IMR-90 (cell line): ENCODE results near the gene CACNA1G. TPM values are rescaled to one million over a fixed set of nuclear protein-coding genes. Genes with fewer than 3 reads are reported as not detected.

Experiments used
- ATAC-seq: fragments of 200-7000 bp; cut with Tn5 transposase; 2 replicates; pipeline ENCODE4 v1.9.1; 2020; ENCODE audit warnings: low read depth, mild to moderate bottlenecking, moderate library complexity
- BruUV-seq: library from RNA; stranded (reverse); fragments of 400-500 nt; replicated peaks from 2 replicates; lab custom pipeline; 2021; lab: Mats Ljungman, UMichigan
- CTCF ChIA-PET: fragments of 300-600 bp; formaldehyde crosslinking; extraction: SDS; loops from one replicate; lab custom pipeline; 2021; ENCODE audit warnings: antibody characterized with exemption; lab: Yijun Ruan, JAX
- POLR2A ChIA-PET: fragments of 300-600 bp; sonication (Branson Sonifier 250); formaldehyde crosslinking; loops from one replicate; lab custom pipeline; 2022; ENCODE audit warnings: antibody characterized with exemption; ENCODE audit not compliant: unreplicated experiment; lab: Charles Lee
- DNase-seq: peaks from one replicate; pipeline ENCODE4 v3.0.0; 2013
- H2AFZ ChIP-seq: replicated peaks from 2 replicates; pipeline ENCODE3; 2013; ENCODE audit warnings: low read length, mild to moderate bottlenecking; ENCODE audit not compliant: poor library complexity
- H2AK5ac ChIP-seq: 2 replicates; pipeline ENCODE4 v1.6.1; 2013; ENCODE audit warnings: low read depth, low read length, inconsistent platforms
- H2AK9ac ChIP-seq: replicated peaks from 2 replicates; pipeline ENCODE3; 2013; ENCODE audit warnings: mild to moderate bottlenecking, low read depth, low read length, moderate library complexity; ENCODE audit not compliant: poor library complexity
- H2BK120ac ChIP-seq: 2 replicates; pipeline ENCODE4 v1.6.1; 2013; ENCODE audit warnings: low read depth, low read length, inconsistent platforms
- H2BK15ac ChIP-seq: 3 replicates; pipeline ENCODE4 v1.6.1; 2013; ENCODE audit warnings: low read depth, low read length, inconsistent platforms
- H2BK20ac ChIP-seq: 2 replicates; pipeline ENCODE4 v1.6.1; 2013; ENCODE audit warnings: low read depth, mild to moderate bottlenecking, inconsistent platforms, low read length, moderate library complexity
- H2BK5ac ChIP-seq: 2 replicates; pipeline ENCODE4 v1.6.1; 2013; ENCODE audit warnings: mild to moderate bottlenecking, low read depth, low read length, inconsistent platforms; ENCODE audit not compliant: poor library complexity, severe bottlenecking
- H3K14ac ChIP-seq: replicated peaks from 2 replicates; pipeline ENCODE4 v1.6.1; 2013; ENCODE audit warnings: low read depth, low read length, inconsistent platforms
- H3K18ac ChIP-seq: 2 replicates; pipeline ENCODE4 v1.6.1; 2013; ENCODE audit warnings: low read depth, low read length, control low read depth
- H3K23ac ChIP-seq: 2 replicates; pipeline ENCODE4 v1.6.1; 2013; ENCODE audit warnings: low read depth, low read length, inconsistent platforms
- H3K27ac ChIP-seq: 2 replicates; pipeline ENCODE4 v1.5.1; 2013; ENCODE audit warnings: mild to moderate bottlenecking, control low read depth, low read length; ENCODE audit not compliant: insufficient read depth
- H3K27me3 ChIP-seq: 2 replicates; pipeline ENCODE4 v1.6.1; 2013; ENCODE audit warnings: low read length; ENCODE audit not compliant: control insufficient read depth, insufficient read depth
- H3K36me3 ChIP-seq: 2 replicates; pipeline ENCODE4 v1.6.1; 2013; ENCODE audit warnings: low read length, mixed read lengths; ENCODE audit not compliant: control insufficient read depth, insufficient read depth
- H3K4ac ChIP-seq: 2 replicates; pipeline ENCODE4 v1.6.1; 2013; ENCODE audit warnings: low read depth, low read length, inconsistent platforms
- H3K4me1 ChIP-seq: 2 replicates; pipeline ENCODE4 v1.6.1; 2013; ENCODE audit warnings: low read length, mixed read lengths; ENCODE audit not compliant: control insufficient read depth, insufficient read depth
- H3K4me2 ChIP-seq: 2 replicates; pipeline ENCODE4 v1.6.1; 2013; ENCODE audit warnings: low read depth, mild to moderate bottlenecking, control low read depth, low read length, moderate library complexity
- H3K4me3 ChIP-seq: 2 replicates; pipeline ENCODE4 v1.5.1; 2013; ENCODE audit warnings: low read depth, mild to moderate bottlenecking, control low read depth, low read length, moderate library complexity; ENCODE audit not compliant: insufficient read depth
- H3K56ac ChIP-seq: 2 replicates; pipeline ENCODE4 v1.6.1; 2013; ENCODE audit warnings: low read length, inconsistent platforms; ENCODE audit not compliant: insufficient read depth; ENCODE audit errors: extremely low read depth
- H3K79me1 ChIP-seq, 2 experiments: 2 replicates each; pipeline ENCODE4 v1.6.1; 2013; ENCODE audit warnings: low read length in 2 of 2, inconsistent platforms in 1 of 2, low read depth in 1 of 2
- H3K9ac ChIP-seq: 2 replicates; pipeline ENCODE4 v1.6.1; 2013; ENCODE audit warnings: low read depth, low read length, control low read depth
- H3K9me1 ChIP-seq: 2 replicates; pipeline ENCODE4 v1.6.1; 2013; ENCODE audit warnings: low read length, inconsistent platforms; ENCODE audit not compliant: insufficient read depth
- H3K9me3 ChIP-seq: 2 replicates; pipeline ENCODE4 v1.6.1; 2013; ENCODE audit warnings: low read length; ENCODE audit not compliant: control insufficient read depth, insufficient read depth
- H4K20me1 ChIP-seq: 2 replicates; pipeline ENCODE4 v1.6.1; 2013; ENCODE audit warnings: low read length, inconsistent platforms; ENCODE audit not compliant: insufficient read depth
- H4K5ac ChIP-seq: 2 replicates; pipeline ENCODE4 v1.6.1; 2013; ENCODE audit warnings: mild to moderate bottlenecking, low read depth, low read length, control low read depth
- H4K8ac ChIP-seq, 2 experiments: 2 replicates each; pipeline ENCODE4 v1.6.1; 2013; ENCODE audit warnings: low read depth in 2 of 2, low read length in 2 of 2, control low read depth in 1 of 2, inconsistent platforms in 1 of 2
- H4K91ac ChIP-seq: 2 replicates; pipeline ENCODE4 v1.6.1; 2013; ENCODE audit warnings: low read depth, low read length, inconsistent platforms; ENCODE audit not compliant: insufficient read depth
- BHLHE40 ChIP-seq: fragments of 150-350 bp; IDR thresholded peaks from 2 replicates; pipeline ENCODE4 v1.6.1; 2016; ENCODE audit warnings: mild to moderate bottlenecking, low read depth, low read length
- CEBPB ChIP-seq: IDR thresholded peaks from 2 replicates; pipeline ENCODE4 v1.6.1; 2012; ENCODE audit warnings: low read depth, low read length, improper control_type of control experiment
- CHD1 ChIP-seq: IDR thresholded peaks from 2 replicates; pipeline ENCODE4 v1.6.1; 2012; ENCODE audit warnings: low read depth, low read length, improper control_type of control experiment
- FOS ChIP-seq: fragments of 150-350 bp; IDR thresholded peaks from 2 replicates; pipeline ENCODE4 v1.6.1; 2016; ENCODE audit warnings: low read depth, low read length
- MAFK ChIP-seq: IDR thresholded peaks from 2 replicates; pipeline ENCODE4 v1.6.1; 2012; ENCODE audit warnings: low read depth, low read length, improper control_type of control experiment
- MAZ ChIP-seq: IDR thresholded peaks from 2 replicates; pipeline ENCODE4 v1.6.1; 2012; ENCODE audit warnings: low read depth, mild to moderate bottlenecking, low read length, improper control_type of control experiment, moderate library complexity, borderline replicate concordance
- MXI1 ChIP-seq: IDR thresholded peaks from 2 replicates; pipeline ENCODE4 v1.6.1; 2012; ENCODE audit warnings: low read depth, mild to moderate bottlenecking, low read length, moderate library complexity, borderline replicate concordance
- NFE2L2 ChIP-seq: fragments of 150-350 bp; IDR thresholded peaks from 2 replicates; pipeline ENCODE4 v1.6.1; 2016; ENCODE audit warnings: low read depth, mild to moderate bottlenecking, low read length
- POLR2A ChIP-seq: IDR thresholded peaks from 2 replicates; pipeline ENCODE4 v1.6.1; 2012; ENCODE audit warnings: mild to moderate bottlenecking, low read depth, low read length
- RAD21 ChIP-seq: IDR thresholded peaks from 2 replicates; pipeline ENCODE4 v1.6.1; 2012; ENCODE audit warnings: low read length, improper control_type of control experiment
- RCOR1 ChIP-seq: IDR thresholded peaks from 2 replicates; pipeline ENCODE4 v1.6.1; 2012; ENCODE audit warnings: mild to moderate bottlenecking, low read length, improper control_type of control experiment; ENCODE audit not compliant: insufficient replicate concordance
- RFX5 ChIP-seq: IDR thresholded peaks from 2 replicates; pipeline ENCODE4 v1.8.0; 2012; ENCODE audit warnings: low read depth, mild to moderate bottlenecking, low read length, moderate library complexity
- SMC3 ChIP-seq: fragments of 150-350 bp; IDR thresholded peaks from 2 replicates; pipeline ENCODE4 v1.6.1; 2016; ENCODE audit warnings: low read depth, mild to moderate bottlenecking, antibody characterized with exemption, low read length, moderate library complexity
- USF2 ChIP-seq: fragments of 150-350 bp; IDR thresholded peaks from 2 replicates; pipeline ENCODE4 v1.6.1; 2017; ENCODE audit warnings: mild to moderate bottlenecking, antibody characterized with exemption, low read length, low read depth
- WGBS, 2 experiments: methylation state at CpG; one replicate each; pipeline versions ENCODE4 v1.1.5 to v1.1.7; 2013; ENCODE audit warnings: missing lambda C conversion rate in 2 of 2; ENCODE audit not compliant: insufficient read length in 1 of 2; ENCODE audit errors: extremely low coverage in 2 of 2; 5-methylcytosine and 5-hydroxymethylcytosine counted together
- dilution Hi-C: fragments of 300-500 bp; cut with HindIII; formaldehyde crosslinking; loops from one replicate; pipeline ENCODE4 v1.14.3; 2018; ENCODE audit warnings: low sequenced_read_pairs; ENCODE audit not compliant: unreplicated experiment
- in situ Hi-C: fragments of 300-500 bp; cut with MboI; formaldehyde crosslinking; loops from 3 replicates; pipeline ENCODE4 v1.14.3; 2019; ENCODE audit warnings: low sequenced_read_pairs, inconsistent platforms, mixed read lengths
- intact Hi-C: fragments of 100-400 bp; cut with micrococcal nuclease; formaldehyde crosslinking; loops from 2 replicates; pipeline ENCODE4 v1.10.0; 2022
- polyA plus RNA-seq, 3 experiments: library from polyadenylated mRNA; depleted of rRNA; stranded (reverse); fragments of >200 nt; gene quantifications; 2 replicates each; pipeline ENCODE4 v1.2.3, GENCODE V29; 2012; ENCODE audit warnings: low replicate concordance in 1 of 3
- total RNA-seq: library from RNA; depleted of rRNA; stranded (reverse); fragments of >200 nt; gene quantifications from 2 replicates; pipeline ENCODE4 v1.2.3, GENCODE V29; 2012
- TF ChIP-seq, protein P1 (sequence below): conservative IDR thresholded peaks from 2 replicates; pipeline ENCODE4 v1.5.1; 2012; ENCODE audit warnings: mild to moderate bottlenecking, low read depth, low read length, improper control_type of control experiment
- TF ChIP-seq, protein P2 (sequence below): fragments of 150-350 bp; IDR thresholded peaks from 2 replicates; pipeline ENCODE4 v1.6.1; 2016; ENCODE audit warnings: low read depth, mild to moderate bottlenecking, low read length, moderate library complexity, borderline replicate concordance

CACNA1G gene
- total and polyA plus RNA-seq, 2 of the 4 experiments (the other 2 are of a cell fraction), result under 0.01 to 0.03 TPM

GRCh38 chr17:50532452-50533024 lies 28.0 kb upstream of the CACNA1G start, which contains the start of gene EPN3:
EPN3 (plus strand) TSS chr17:50532735; CDS start chr17:50536557, 3,822 bp downstream.
- POLR2A ChIA-PET, result no interaction called here
- DNase-seq, result no peak
- Histone ChIP-seq H2AK9ac (peak within 1 kb of the TSS; percentile 30), H3K4ac (no peak within 1 kb of the TSS), H4K20me1 (no peaks in the 10 kb centered on the region; the same call in 1 of the 2 replicates), H3K27ac (no peak within 1 kb of the TSS), H3K9me1 (no peaks in the 10 kb centered on the region), H2BK15ac (no peak within 1 kb of the TSS), H3K79me1 (no peaks in the 10 kb centered on the region), H3K14ac (no peak within 1 kb of the TSS), H3K23ac (no peak within 1 kb of the TSS), H3K36me3 (no peaks in the 10 kb centered on the region), H2BK5ac (no peak within 1 kb of the TSS), H2AFZ (peak within 1 kb of the TSS; percentile 10), H3K4me2 (no peak within 1 kb of the TSS; the same call in 1 of the 2 replicates), H2BK20ac (no peak within 1 kb of the TSS), H2AK5ac (no peak within 1 kb of the TSS), H3K9ac (no peak within 1 kb of the TSS), H3K27me3 (peaks cover 58% of the 10 kb centered on the region), H2BK120ac (no peak within 1 kb of the TSS), H3K9me3 (no peaks in the 10 kb centered on the region), H4K8ac (no peak within 1 kb of the TSS), H3K4me1 (peaks cover 11% of the 10 kb centered on the region; the same call in 1 of the 2 replicates), H3K4me3 (no peak within 1 kb of the TSS), H3K18ac (no peak within 1 kb of the TSS), H4K5ac (no peak within 1 kb of the TSS), H3K56ac (no peak within 1 kb of the TSS), H4K91ac (no peak within 1 kb of the TSS)
- dilution Hi-C loops (no loop called here), in situ Hi-C loops (no loop called here), intact Hi-C loops (no loop called here)
- CTCF ChIA-PET, result no interaction called here
- 4% methylated on average over 7 of the region's 21 CpGs; no CpG with 5 or more reads in 1 of the 2 experiments for WGBS, 2 experiments
- BruUV-seq, result no TSS peak
- no peak for ATAC-seq
- TF ChIP-seq, protein P1, sequence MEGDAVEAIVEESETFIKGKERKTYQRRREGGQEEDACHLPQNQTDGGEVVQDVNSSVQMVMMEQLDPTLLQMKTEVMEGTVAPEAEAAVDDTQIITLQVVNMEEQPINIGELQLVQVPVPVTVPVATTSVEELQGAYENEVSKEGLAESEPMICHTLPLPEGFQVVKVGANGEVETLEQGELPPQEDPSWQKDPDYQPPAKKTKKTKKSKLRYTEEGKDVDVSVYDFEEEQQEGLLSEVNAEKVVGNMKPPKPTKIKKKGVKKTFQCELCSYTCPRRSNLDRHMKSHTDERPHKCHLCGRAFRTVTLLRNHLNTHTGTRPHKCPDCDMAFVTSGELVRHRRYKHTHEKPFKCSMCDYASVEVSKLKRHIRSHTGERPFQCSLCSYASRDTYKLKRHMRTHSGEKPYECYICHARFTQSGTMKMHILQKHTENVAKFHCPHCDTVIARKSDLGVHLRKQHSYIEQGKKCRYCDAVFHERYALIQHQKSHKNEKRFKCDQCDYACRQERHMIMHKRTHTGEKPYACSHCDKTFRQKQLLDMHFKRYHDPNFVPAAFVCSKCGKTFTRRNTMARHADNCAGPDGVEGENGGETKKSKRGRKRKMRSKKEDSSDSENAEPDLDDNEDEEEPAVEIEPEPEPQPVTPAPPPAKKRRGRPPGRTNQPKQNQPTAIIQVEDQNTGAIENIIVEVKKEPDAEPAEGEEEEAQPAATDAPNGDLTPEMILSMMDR, result no peak
- TF ChIP-seq, protein P2, sequence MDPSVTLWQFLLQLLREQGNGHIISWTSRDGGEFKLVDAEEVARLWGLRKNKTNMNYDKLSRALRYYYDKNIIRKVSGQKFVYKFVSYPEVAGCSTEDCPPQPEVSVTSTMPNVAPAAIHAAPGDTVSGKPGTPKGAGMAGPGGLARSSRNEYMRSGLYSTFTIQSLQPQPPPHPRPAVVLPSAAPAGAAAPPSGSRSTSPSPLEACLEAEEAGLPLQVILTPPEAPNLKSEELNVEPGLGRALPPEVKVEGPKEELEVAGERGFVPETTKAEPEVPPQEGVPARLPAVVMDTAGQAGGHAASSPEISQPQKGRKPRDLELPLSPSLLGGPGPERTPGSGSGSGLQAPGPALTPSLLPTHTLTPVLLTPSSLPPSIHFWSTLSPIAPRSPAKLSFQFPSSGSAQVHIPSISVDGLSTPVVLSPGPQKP, result no peak
- TF ChIP-seq POLR2A (no peak), BHLHE40 (no peak), RCOR1 (no peak), RFX5 (no peak), CEBPB (no peak), MXI1 (no peak), FOS (no peak), USF2 (no peak), MAFK (no peak), MAZ (no peak), SMC3 (no peak), RAD21 (no peak), CHD1 (no peak), NFE2L2 (no peak)
